ENCODE measurements around the gene FARS2.

- TF ChIP-seq POLR2AphosphoS5 (IDR thresholded peaks at IDR 0.05; ENCODE audit: insufficient read depth in 1 of 2, low read depth in 1 of 2) (no peak), POLR2A (IDR thresholded peaks at IDR 0.05) (no peak), CTCF (IDR thresholded peaks at IDR 0.05) (no peak)
These were observed 275.8 kb downstream of the FARS2 start for GRCh38 chr6:5537132-5537531.

All from vagina (tissue), 2 donors.